HG02981 (cell line): ENCODE data around the gene PRPH.
"Not testable (repeated sequence)": the region's sequence is repeated elsewhere in the genome, so short reads cannot be mapped to it uniquely, and the experiment has no call there.

ENCODE experiments used
- ATAC-seq: cut with Tn5 transposase; IDR thresholded peaks from one replicate; pipeline ENCODE4 v1.9.1; 2021; ENCODE audit warnings: mild to moderate bottlenecking, moderate library complexity; ENCODE audit not compliant: unreplicated experiment

The PRPH gene

GRCh38 chr12:49331380-49332222, 36.7 kb downstream of the PRPH start:
- ATAC-seq = no peak

- no peak for ATAC-seq
Observed at GRCh38 chr12:49332441-49332861, 37.5 kb downstream of the PRPH start.

GRCh38 chr12:49332891-49333371, 38.0 kb downstream of the PRPH start:
- ATAC-seq = no peak

GRCh38 chr12:49333778-49334177, 38.8 kb downstream of the PRPH start:
- not testable (repeated sequence) for ATAC-seq

GRCh38 chr12:49334226-49334625, 39.3 kb downstream of the PRPH start:
- ATAC-seq = no peak

GRCh38 chr12:49334681-49335080, 39.7 kb downstream of the PRPH start:
- ATAC-seq = no peak

- ATAC-seq = no peak
Observed at GRCh38 chr12:49335118-49335954, 40.4 kb downstream of the PRPH start.

- no peak for ATAC-seq
Observed at GRCh38 chr12:49335955-49336644, 41.2 kb downstream of the PRPH start.

GRCh38 chr12:49336645-49337584, 42.0 kb downstream of the PRPH start, which contains the start of gene C1QL4:
Gene C1QL4, minus strand, starts transcription at chr12:49337188. Its CDS starts 711 bp downstream, at chr12:49336477.
- ATAC-seq = no peak

GRCh38 chr12:49338830-49339463, 44.0 kb downstream of the PRPH start:
- ATAC-seq = no peak

- no peak for ATAC-seq
Observed at GRCh38 chr12:49339464-49339861, 44.5 kb downstream of the PRPH start.

- ATAC-seq = no peak
Observed at GRCh38 chr12:49340095-49340870, 45.3 kb downstream of the PRPH start.

- no peak for ATAC-seq
Observed at GRCh38 chr12:49340971-49341776, 46.2 kb downstream of the PRPH start.

- no peak for ATAC-seq
Observed at GRCh38 chr12:49341777-49342065, 46.8 kb downstream of the PRPH start.

GRCh38 chr12:49342066-49342913, 47.3 kb downstream of the PRPH start:
- peak; percentile 61 for ATAC-seq

- ATAC-seq = no peak
Observed at GRCh38 chr12:49342914-49343731, 48.2 kb downstream of the PRPH start.
